GM12892 (cell line): ENCODE measurements around the gene MYO15A.
"Not testable (repeated sequence)": the region's sequence is repeated elsewhere in the genome, so short reads cannot be mapped to it uniquely, and the experiment has no call there.

ENCODE experiments used
- DNase-seq: peaks from one replicate; pipeline ENCODE4 v3.0.0; 2011; ENCODE audit not compliant: insufficient read length
- FAIRE-seq: peaks from 2 replicates; lab custom pipeline; 2011; peaks lifted over from hg19 to GRCh38; lab: Jason Lieb, UNC
- POLR2A ChIP-seq: IDR thresholded peaks from 2 replicates; pipeline ENCODE4 v1.6.1; 2011; ENCODE audit warnings: low read depth, low read length, control low read depth
- POLR2AphosphoS5 ChIP-seq: IDR thresholded peaks from 2 replicates; pipeline ENCODE4 v1.6.1; 2011; ENCODE audit warnings: low read depth, low read length, control low read depth
- TAF1 ChIP-seq: IDR thresholded peaks from 2 replicates; pipeline ENCODE4 v1.6.1; 2011; ENCODE audit warnings: low read depth, mild to moderate bottlenecking, control low read depth, low read length, borderline replicate concordance

MYO15A gene

DNA sequence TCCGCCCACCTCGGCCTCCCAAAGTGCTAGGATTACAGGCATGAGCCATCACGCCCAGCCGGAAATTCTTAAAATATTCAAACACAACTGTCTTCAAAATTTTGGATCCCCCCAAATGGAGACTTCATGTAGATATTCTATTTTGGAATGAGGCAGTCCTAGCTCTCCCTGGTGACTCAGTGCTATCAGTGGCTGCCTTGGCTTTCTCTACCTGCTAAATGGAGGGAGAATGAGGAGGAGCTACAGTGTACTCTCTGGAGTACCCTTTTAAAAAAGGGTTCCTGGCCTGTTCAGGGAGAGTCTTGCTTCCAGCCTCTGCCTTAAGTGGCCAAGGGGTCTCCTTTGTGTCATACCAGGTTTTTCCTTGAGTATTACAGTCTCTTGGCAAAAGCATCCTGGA is 85.8 kb downstream of the MYO15A start:
- TF ChIP-seq POLR2A (no peak), POLR2AphosphoS5 (no peak), TAF1 (no peak)
- DNase-seq (no peak), FAIRE-seq (no peak)

DNA sequence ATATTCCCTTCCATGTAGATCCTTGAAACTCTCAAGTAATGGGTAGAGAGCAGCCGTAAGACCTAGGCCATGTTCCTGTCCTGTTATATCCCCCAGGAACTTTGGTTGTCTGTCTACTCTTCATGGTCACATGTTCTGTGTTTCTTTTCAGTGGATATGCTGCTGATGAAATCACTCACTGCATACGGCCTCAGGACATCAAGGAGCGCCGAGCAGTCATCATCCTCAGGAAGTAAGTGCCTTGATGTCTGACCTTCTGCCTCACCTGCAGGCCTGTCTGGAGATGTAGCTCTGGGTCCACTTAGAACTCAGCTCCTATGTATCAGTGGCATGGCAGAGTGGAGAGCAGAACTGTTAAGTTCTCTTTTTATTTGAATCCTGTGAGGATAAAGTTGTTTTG is 86.2 kb downstream of the MYO15A start:
- FAIRE-seq, result no peak

DNA sequence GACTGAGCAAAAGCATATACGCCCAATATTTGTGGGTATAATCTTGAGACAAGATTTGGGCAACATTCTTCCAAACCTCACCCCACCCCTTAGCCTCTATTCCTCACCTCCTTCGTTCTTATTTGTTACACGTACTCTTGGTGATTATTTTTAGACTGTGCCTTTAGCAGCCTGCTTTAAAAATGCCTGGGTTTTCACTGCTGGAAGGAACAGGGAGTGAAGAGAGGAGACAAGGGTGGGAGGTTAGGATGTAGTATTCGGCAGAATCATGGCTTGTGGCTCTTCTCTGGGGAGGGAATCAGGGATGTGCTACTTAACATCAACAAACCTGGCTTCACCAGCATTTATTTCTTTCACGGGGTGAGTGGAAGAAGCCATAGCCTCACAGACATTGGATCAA is 86.7 kb downstream of the MYO15A start:
- no peak for FAIRE-seq
- no peak for DNase-seq
- TF ChIP-seq POLR2A, result no peak
- TF ChIP-seq TAF1, result no peak
- TF ChIP-seq POLR2AphosphoS5, result no peak

More for the DNA sequence above, 86.2 kb downstream of the MYO15A start:
- TF ChIP-seq POLR2AphosphoS5 (no peak), TAF1 (no peak), POLR2A (no peak)
- DNase-seq, result no peak

DNA sequence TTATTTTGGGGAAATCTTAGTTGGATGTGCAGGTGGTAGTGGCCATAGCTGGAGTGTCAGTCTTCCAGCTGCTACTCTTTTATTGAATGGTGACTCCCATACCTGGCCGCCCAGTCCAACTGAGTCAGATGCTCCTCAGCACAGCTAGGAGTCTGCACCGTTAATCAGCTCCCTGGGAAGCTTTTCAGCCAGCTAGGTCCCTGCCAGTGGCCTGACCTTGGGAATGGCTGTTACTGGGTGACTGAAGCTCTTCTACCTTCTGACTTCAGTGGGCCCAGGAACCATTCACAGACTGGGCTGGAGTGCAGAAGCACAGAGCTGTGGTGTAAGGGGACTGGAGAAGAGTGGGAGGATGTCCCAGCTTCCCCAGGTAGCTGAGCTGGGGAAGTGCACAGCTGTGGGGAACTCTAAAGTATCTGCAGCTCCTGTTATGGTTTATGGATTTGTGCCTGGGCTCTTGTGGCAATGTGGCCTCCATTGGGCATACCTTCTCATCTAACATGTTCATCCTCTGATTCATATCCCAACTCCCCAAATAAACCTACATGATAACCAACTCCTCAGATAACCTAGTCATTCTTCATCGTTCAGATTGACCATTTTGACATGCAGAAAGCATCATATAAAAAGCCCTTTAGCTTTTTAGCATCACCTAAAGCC is 89.1 kb downstream of the MYO15A start:
- DNase-seq, result no peak
- TF ChIP-seq POLR2AphosphoS5, result no peak
- no peak for TF ChIP-seq TAF1
- no peak for TF ChIP-seq POLR2A

DNA sequence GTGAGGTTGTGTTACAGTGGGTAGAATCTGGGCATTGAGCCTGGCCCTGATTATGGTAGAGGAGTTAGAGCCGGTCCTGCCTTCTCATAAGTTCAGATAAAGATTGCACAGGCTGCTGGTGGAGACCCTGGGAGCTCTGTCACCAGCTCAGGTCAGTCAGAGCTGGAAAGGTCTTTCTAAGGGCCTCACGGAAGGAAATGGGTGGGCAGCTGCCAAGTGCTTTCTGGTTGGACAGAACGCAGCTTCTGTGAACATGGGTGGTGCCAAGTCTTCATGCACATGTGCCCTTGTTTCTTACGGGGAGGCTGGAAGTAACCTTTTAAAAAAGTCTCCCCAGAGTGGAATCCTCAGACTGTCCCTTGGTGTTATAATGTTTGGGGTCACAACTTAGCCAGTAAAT is 90.0 kb downstream of the MYO15A start:
- FAIRE-seq (no peak), DNase-seq (no peak)
- no peak for TF ChIP-seq POLR2AphosphoS5
- TF ChIP-seq POLR2A, result no peak
- TF ChIP-seq TAF1, result no peak

More for the DNA sequence above, 89.1 kb downstream of the MYO15A start:
- FAIRE-seq, result no peak

DNA sequence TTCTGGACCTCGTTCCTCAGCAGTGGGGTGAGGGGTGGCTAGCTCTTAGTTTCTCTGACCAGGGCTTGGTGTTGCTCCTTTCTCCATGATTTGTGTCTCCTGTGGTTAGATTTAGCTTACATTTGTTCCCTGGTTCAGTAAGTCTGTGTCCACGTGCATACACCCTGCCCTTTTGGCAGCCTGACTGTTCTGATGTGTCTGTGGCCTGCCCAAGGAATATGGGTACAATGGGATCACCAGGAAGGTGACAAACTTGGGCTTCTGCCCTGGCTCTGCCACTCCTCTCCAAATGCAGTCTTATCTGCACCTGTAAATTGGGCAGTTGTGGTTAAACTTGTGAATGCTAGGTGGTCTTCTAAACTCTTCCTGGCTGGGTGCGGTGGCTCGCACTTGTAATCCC is 92.6 kb downstream of the MYO15A start:
- DNase-seq, result no peak
- TF ChIP-seq TAF1 (no peak), POLR2AphosphoS5 (no peak), POLR2A (no peak)
- FAIRE-seq, result no peak

DNA sequence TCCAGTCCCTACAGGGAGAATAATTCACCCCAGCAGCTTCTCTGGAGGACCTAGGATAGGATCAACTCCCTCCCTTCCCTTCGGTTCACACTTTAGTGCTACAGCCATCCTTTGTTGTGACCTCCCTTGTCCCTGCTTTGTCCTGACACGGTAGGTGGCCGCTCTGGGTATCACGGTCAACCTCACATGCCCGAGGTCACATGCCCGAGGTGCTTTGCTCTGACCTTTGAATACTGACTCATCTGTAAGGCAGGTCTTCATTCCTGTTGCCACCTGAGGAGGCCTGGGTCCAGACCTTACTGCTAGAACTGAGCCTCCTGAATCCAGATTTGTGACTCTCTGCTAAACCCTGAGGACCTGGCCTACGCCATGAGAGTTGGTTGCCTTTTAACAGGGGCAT is 94.8 kb downstream of the MYO15A start:
- DNase-seq, result no peak
- FAIRE-seq, result no peak
- TF ChIP-seq POLR2AphosphoS5 (no peak), TAF1 (no peak), POLR2A (no peak)

DNA sequence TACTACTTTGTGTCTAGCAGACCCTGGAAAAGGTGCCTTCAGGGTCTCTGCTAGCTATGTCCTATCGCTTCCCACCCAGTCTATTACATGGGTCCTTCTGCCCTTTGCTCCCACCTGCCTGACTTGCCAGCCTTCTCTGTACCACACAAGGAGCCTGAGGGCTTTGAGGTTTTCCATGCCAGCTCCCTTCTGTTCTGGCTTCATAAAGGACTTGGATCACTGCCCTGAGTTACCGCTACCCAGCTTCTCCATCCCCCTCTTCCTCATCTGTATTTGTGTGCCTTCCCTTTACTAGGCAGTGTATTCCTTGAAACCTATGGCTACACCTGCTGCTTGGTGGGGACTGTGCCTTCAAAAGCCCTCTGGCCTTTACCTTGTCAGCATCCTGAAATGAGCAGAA is 97.3 kb downstream of the MYO15A start:
- TF ChIP-seq POLR2AphosphoS5 (no peak), POLR2A (no peak), TAF1 (no peak)
- no peak for FAIRE-seq
- DNase-seq, result no peak

DNA sequence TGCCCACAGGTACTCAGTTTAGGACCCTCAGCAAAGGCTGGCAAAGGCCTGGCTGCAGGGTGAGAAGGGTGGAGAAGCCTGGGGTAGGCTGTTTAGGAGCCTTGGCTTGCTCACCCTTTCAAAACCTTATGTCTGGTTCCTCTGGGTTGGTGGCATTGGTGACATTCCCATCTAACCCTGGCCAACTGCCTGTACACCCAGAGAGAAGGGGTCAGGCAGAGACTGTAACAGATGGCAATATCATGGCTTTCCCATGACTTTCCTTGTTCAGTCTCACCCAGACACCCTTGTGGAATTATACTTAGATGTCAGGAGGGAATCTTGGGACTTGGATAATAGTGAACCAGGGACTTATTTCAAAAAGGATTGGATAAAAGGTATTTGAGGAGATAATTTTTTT is 98.4 kb downstream of the MYO15A start:
- DNase-seq, result no peak
- no peak for TF ChIP-seq POLR2A
- TF ChIP-seq TAF1, result no peak
- no peak for TF ChIP-seq POLR2AphosphoS5
- FAIRE-seq, result no peak

DNA sequence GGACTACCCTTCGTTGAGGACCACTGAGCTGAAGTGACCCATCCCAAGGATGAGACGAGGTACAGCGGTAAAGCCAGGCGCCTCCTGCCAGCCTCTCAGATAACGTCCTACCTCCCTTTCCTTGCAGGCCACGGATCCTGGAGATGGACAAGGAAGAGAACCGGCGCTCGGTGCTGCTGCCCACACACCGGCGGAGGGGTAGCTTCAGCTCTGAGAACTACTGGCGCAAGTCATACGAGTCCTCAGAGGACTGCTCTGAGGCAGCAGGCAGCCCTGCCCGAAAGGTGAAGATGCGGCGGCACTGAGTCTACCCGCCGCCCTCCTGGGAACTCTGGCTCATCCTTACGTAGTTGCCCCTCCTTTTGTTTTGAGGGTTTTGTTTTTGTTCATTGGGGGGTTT is 99.5 kb downstream of the MYO15A start:
- TF ChIP-seq POLR2A (no peak), TAF1 (no peak), POLR2AphosphoS5 (no peak)
- no peak for DNase-seq
- FAIRE-seq, result no peak

DNA sequence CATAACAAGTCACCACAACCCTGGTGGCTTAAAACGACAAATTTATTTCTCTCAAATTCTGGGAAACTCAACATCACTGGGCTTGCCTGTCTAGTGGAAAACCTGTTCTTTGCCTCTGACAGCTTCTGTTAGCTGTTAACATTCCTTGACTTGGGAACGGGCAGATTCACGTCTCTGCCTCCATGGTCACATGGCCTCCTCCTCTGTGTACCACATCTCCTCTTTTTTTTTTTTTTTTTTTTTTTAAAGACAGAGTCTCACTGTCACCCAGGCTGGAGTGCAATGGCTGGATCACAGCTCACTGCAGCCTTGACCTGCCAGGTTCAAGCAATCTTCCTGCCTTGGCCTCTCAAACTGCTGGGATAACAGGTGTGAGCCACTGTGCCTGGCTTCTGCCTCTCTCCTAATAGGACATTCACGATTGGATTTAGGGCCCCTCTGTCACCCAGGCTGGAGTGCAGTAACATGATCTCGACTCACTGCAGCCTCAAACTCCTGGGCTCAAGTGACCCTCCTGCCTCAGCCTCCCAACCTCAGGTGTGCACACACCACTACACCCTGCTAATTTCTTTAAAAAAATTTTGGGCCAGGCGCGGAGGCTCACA is 105.2 kb downstream of the MYO15A start:
- no peak for FAIRE-seq

DNA sequence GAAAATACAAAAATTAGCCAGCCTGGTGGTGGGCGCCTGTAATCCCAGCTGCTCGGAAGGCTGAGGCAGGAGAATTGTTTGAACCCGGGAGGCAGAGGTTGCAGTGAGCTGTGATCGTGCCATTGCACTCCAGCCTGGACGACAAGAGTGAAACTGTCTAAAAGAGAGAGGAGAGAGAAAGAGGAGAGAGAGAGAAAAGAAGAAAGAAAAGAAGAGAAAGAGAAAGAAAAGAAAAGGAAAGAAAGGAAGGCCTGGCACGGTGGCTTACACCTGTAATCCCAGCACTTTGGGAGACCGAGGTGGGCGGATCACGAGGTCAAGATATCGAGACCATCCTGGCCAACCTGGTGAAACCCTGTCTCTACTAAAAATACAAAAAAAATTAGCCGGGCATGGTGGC is 108.3 kb downstream of the MYO15A start:
- DNase-seq, FAIRE-seq: not testable (repeated sequence)

More for the DNA sequence above, 105.2 kb downstream of the MYO15A start:
- DNase-seq, result no peak
- no peak for TF ChIP-seq POLR2AphosphoS5
- TF ChIP-seq TAF1, result no peak
- no peak for TF ChIP-seq POLR2A
